Activated CD4-positive, alpha-beta memory T cell treated with anti-CD3 and anti-CD28 coated beads, Interleukin-2, amount 10 ng/mL, durations not matched to agents 7 days and 5 days (primary cell): Measurements from ENCODE around the gene CCDC192. TPM values are rescaled to one million over a fixed set of nuclear protein-coding genes. Genes with fewer than 3 reads are reported as not detected.

Source experiments
- CTCF ChIA-PET: fragments of 350-600 bp; sonication (Branson Sonifier 250); formaldehyde crosslinking; loops from one replicate; lab custom pipeline; 2021; ENCODE audit warnings: antibody characterized with exemption, inconsistent platforms; lab: Charles Lee
- POLR2A ChIA-PET: fragments of 350-600 bp; sonication (Branson Sonifier 250); formaldehyde crosslinking; loops from one replicate; lab custom pipeline; 2021; ENCODE audit warnings: antibody characterized with exemption; lab: Charles Lee
- DNase-seq: peaks from one replicate; pipeline ENCODE4 v3.0.0-alpha.2; 2020
- H3K27ac Mint-ChIP-seq: one replicate; pipeline ENCODE4 v1.8.0; 2021; ENCODE audit warnings: mild to moderate bottlenecking, mixed read lengths
- H3K27me3 Mint-ChIP-seq: one replicate; pipeline ENCODE4 v1.8.0; 2021; ENCODE audit warnings: mixed read lengths
- H3K36me3 Mint-ChIP-seq: one replicate; pipeline ENCODE4 v1.8.0; 2021; ENCODE audit warnings: low read depth, mixed read lengths
- H3K4me1 Mint-ChIP-seq: one replicate; pipeline ENCODE4 v1.8.0; 2021; ENCODE audit warnings: mixed read lengths
- H3K4me3 Mint-ChIP-seq: one replicate; pipeline ENCODE4 v1.8.0; 2021; ENCODE audit warnings: mild to moderate bottlenecking, mixed read lengths
- H3K9me3 Mint-ChIP-seq: one replicate; pipeline ENCODE4 v1.8.0; 2021; ENCODE audit warnings: mixed read lengths
- total RNA-seq, 2 experiments: library from RNA; stranded (reverse); gene quantifications; one replicate each; pipeline ENCODE4 v1.2.3, GENCODE V29; 2021

CCDC192 gene
- total RNA-seq, 2 experiments from 2014 or later, result not detected

- ChIA-PET CTCF (no interaction called here), POLR2A (no interaction called here)
- Mint-ChIP-seq H3K27ac (no peak overlapping the region), H3K36me3 (no peaks in the 10 kb centered on the region), H3K9me3 (no peaks in the 10 kb centered on the region), H3K4me3 (no peak overlapping the region), H3K27me3 (no peaks in the 10 kb centered on the region), H3K4me1 (peaks cover 4% of the 10 kb centered on the region)
- no peak for DNase-seq
Observed at GRCh38 chr5:127899214-127899610, 196.0 kb downstream of the CCDC192 start.

GRCh38 chr5:127906562-127907204 lies 203.5 kb downstream of the CCDC192 start:
- Mint-ChIP-seq H3K4me1 (no peaks in the 10 kb centered on the region), H3K9me3 (no peaks in the 10 kb centered on the region), H3K4me3 (no peak overlapping the region), H3K27me3 (peaks cover 12% of the 10 kb centered on the region), H3K27ac (no peak overlapping the region), H3K36me3 (no peaks in the 10 kb centered on the region)
- POLR2A ChIA-PET, result no interaction called here
- no peak for DNase-seq
- CTCF ChIA-PET, result interaction anchor here (1.0 kb wide), 1 partner anchor 176 kb away, joined by 3 read pairs; no protein-coding TSS in a partner anchor

DNA sequence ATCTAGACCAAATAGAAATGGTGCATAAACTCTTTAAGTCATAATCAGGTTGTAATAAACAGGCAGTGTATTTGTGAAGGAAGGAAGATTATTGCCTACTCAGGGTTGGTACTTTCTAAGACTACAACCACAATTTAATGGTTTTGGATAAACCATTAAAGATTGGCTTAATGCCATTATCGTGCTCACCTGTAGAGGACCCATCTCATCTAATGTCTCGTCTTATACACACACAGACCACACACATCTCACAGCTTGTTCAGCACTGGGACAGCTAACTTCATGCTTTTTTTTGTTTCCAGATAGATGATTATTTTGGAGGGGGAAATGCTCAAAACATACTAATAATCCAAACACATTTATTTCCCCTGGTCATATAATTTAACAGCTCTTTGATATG lies 204.7 kb downstream of the CCDC192 start:
- no peaks in the 10 kb centered on the region for H3K36me3 Mint-ChIP-seq
- no peaks in the 10 kb centered on the region for H3K4me1 Mint-ChIP-seq
- no peak overlapping the region for H3K27ac Mint-ChIP-seq
- no peaks in the 10 kb centered on the region for H3K9me3 Mint-ChIP-seq
- H3K4me3 Mint-ChIP-seq, result no peak overlapping the region
- CTCF ChIA-PET, result no interaction called here
- POLR2A ChIA-PET, result no interaction called here
- no peak for DNase-seq
- H3K27me3 Mint-ChIP-seq, result peaks cover 12% of the 10 kb centered on the region

GRCh38 chr5:127909066-127909465 lies 205.9 kb downstream of the CCDC192 start:
- no peaks in the 10 kb centered on the region for H3K4me1 Mint-ChIP-seq
- no peaks in the 10 kb centered on the region for H3K9me3 Mint-ChIP-seq
- DNase-seq, result no peak
- no peak overlapping the region for H3K27ac Mint-ChIP-seq
- no peak overlapping the region for H3K4me3 Mint-ChIP-seq
- POLR2A ChIA-PET, result no interaction called here
- CTCF ChIA-PET, result interaction anchor here (1.0 kb wide), 1 partner anchor 112 kb away, joined by 3 read pairs; no protein-coding TSS in a partner anchor
- no peaks in the 10 kb centered on the region for H3K36me3 Mint-ChIP-seq
- peaks cover 12% of the 10 kb centered on the region for H3K27me3 Mint-ChIP-seq

- Mint-ChIP-seq H3K27me3 (peaks cover 11% of the 10 kb centered on the region), H3K4me1 (no peaks in the 10 kb centered on the region), H3K9me3 (no peaks in the 10 kb centered on the region), H3K4me3 (no peak overlapping the region), H3K27ac (no peak overlapping the region), H3K36me3 (no peaks in the 10 kb centered on the region)
- ChIA-PET POLR2A (no interaction called here), CTCF (no interaction called here)
- no peak for DNase-seq
Observed at GRCh38 chr5:127909821-127910220, 206.6 kb downstream of the CCDC192 start.

DNA sequence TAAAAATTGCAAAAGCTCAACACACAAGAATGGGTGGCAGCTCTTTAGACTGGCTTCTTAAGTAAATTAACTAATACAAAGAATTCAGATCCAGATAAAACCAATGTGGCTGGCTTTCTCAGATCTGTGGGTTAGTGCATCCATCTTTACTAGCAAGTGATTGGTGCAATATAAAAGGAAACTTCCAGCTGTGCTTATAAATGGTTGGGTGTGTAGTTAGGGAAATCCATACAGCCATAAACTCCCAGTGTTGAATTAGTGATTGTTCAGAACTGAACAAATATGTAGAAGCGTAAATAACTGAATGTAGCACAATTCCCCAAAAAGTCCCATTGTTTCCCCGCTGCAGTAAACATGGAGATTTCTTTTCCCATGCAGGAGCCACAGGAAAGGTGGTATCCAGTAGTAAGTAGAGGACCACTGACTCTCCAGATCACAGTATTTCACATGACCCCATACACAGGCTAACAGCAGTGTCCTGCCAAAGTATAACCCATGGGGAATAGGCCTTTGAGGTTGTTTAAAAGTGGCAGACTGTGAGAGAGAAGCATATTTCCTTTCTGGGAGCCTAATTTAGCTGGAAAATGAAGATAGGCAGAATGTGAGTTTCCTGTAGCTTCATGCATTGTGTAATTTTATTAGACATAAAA lies 207.2 kb downstream of the CCDC192 start:
- ChIA-PET POLR2A (no interaction called here), CTCF (no interaction called here)
- peaks cover 10% of the 10 kb centered on the region for H3K27me3 Mint-ChIP-seq
- H3K9me3 Mint-ChIP-seq, result no peaks in the 10 kb centered on the region
- no peak for DNase-seq
- H3K4me1 Mint-ChIP-seq, result no peaks in the 10 kb centered on the region
- no peak overlapping the region for H3K4me3 Mint-ChIP-seq
- H3K36me3 Mint-ChIP-seq, result no peaks in the 10 kb centered on the region
- no peak overlapping the region for H3K27ac Mint-ChIP-seq

GRCh38 chr5:127911619-127912018 lies 208.4 kb downstream of the CCDC192 start:
- no peaks in the 10 kb centered on the region for H3K36me3 Mint-ChIP-seq
- no peaks in the 10 kb centered on the region for H3K4me1 Mint-ChIP-seq
- no peak overlapping the region for H3K27ac Mint-ChIP-seq
- no peak for DNase-seq
- CTCF ChIA-PET, result no interaction called here
- POLR2A ChIA-PET, result no interaction called here
- no peak overlapping the region for H3K4me3 Mint-ChIP-seq
- peaks cover 5% of the 10 kb centered on the region for H3K27me3 Mint-ChIP-seq
- no peaks in the 10 kb centered on the region for H3K9me3 Mint-ChIP-seq

GRCh38 chr5:127912411-127912810 lies 209.2 kb downstream of the CCDC192 start:
- Mint-ChIP-seq H3K27me3 (peaks cover 5% of the 10 kb centered on the region), H3K4me3 (no peak overlapping the region), H3K27ac (no peak overlapping the region), H3K4me1 (peaks cover 7% of the 10 kb centered on the region), H3K9me3 (no peaks in the 10 kb centered on the region), H3K36me3 (no peaks in the 10 kb centered on the region)
- ChIA-PET POLR2A (no interaction called here), CTCF (no interaction called here)
- DNase-seq, result no peak

DNA sequence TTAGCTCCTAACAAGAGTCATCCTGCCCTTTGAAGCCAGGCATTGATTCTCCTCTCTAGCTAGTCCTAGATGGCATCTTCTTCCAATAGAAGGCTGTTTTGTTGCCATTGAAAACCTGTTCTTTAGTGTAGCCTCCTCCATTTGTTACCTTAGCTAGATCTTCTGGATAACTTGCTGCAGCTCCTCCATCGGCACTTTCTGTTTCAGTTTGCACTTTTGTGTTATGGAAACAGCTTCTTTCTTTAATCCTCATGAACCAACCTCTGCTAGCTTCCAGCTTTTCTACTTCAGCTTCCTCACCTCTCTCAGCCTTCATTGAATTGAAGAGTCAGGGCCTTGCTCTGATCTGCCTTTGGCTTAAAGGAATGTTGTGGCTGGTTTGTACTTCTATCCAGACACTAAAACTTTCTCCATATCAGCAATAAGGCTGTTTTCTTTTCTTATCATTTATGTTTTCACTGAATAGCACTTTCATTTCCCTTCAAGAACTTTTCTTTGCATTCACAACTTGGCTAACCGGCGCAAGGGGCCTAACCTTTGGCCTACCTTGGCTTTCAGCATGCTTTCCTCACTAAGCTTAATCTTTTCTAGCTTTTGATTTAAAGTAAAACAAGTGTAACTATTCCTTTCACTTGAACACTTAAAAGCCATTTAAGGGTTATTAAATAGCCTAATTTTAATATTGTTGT lies 213.8 kb downstream of the CCDC192 start:
- Mint-ChIP-seq H3K4me3 (peak overlapping the region; percentile 3), H3K27ac (no peak overlapping the region), H3K36me3 (no peaks in the 10 kb centered on the region), H3K4me1 (peaks cover 8% of the 10 kb centered on the region), H3K27me3 (no peaks in the 10 kb centered on the region), H3K9me3 (no peaks in the 10 kb centered on the region)
- DNase-seq, result no peak
- ChIA-PET POLR2A (no interaction called here), CTCF (no interaction called here)

GRCh38 chr5:127919006-127919796 lies 216.0 kb downstream of the CCDC192 start:
- H3K36me3 Mint-ChIP-seq, result no peaks in the 10 kb centered on the region
- DNase-seq, result no peak
- CTCF ChIA-PET, result no interaction called here

DNA sequence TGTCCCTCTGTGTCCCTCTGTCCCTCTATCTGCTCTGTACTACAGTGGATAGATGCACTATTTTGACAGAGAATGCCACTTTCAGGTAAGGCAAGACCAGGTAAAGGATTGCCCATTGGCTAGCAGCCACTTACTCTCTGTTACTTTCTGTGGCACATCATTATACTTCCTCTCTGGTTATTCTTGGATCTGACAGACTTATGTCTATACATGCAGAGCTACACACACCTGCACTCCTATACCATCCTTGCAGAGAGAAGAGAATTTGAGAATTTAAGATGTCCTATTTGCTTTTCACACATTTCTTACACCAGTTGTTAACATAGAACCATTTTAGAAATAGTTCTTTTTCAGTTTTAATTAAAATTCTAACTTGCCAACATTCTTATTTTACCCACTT lies 216.6 kb downstream of the CCDC192 start:
- no peak overlapping the region for H3K27ac Mint-ChIP-seq
- H3K4me3 Mint-ChIP-seq, result no peak overlapping the region
- ChIA-PET CTCF (no interaction called here), POLR2A (no interaction called here)
- H3K27me3 Mint-ChIP-seq, result peaks cover 3% of the 10 kb centered on the region
- no peaks in the 10 kb centered on the region for H3K9me3 Mint-ChIP-seq
- DNase-seq, result no peak
- peaks cover 8% of the 10 kb centered on the region for H3K4me1 Mint-ChIP-seq
- no peaks in the 10 kb centered on the region for H3K36me3 Mint-ChIP-seq

More at GRCh38 chr5:127919006-127919796, 216.0 kb downstream of the CCDC192 start:
- H3K4me1 Mint-ChIP-seq, result peaks cover 8% of the 10 kb centered on the region
- H3K27ac Mint-ChIP-seq, result no peak overlapping the region
- H3K27me3 Mint-ChIP-seq, result no peaks in the 10 kb centered on the region
- POLR2A ChIA-PET, result no interaction called here
- no peak overlapping the region for H3K4me3 Mint-ChIP-seq
- H3K9me3 Mint-ChIP-seq, result no peaks in the 10 kb centered on the region

DNA sequence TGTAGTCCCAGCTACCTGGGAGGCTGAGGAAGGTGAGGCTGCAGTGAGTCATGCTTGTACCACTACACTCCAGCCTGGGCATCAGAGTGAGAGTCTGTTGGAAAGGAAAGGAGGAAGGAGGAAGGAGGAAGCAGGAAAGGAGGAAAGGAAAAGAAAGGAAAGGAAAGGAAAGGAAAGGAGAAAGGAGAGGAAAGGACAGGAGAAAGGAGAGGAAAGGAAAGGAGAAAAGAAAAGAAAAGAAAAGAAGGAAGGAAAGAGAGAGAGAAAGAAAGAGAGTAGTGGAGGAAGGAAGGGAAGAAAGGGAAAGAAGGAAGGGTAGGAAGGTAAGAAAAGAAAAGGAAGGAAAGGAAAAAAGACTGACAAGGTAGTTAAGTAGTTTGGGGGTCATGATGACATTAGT lies 217.7 kb downstream of the CCDC192 start:
- no peak overlapping the region for H3K27ac Mint-ChIP-seq
- ChIA-PET POLR2A (no interaction called here), CTCF (no interaction called here)
- no peak for DNase-seq
- peaks cover 8% of the 10 kb centered on the region for H3K4me1 Mint-ChIP-seq
- H3K36me3 Mint-ChIP-seq, result no peaks in the 10 kb centered on the region
- H3K4me3 Mint-ChIP-seq, result no peak overlapping the region
- peaks cover 3% of the 10 kb centered on the region for H3K27me3 Mint-ChIP-seq
- no peaks in the 10 kb centered on the region for H3K9me3 Mint-ChIP-seq

DNA sequence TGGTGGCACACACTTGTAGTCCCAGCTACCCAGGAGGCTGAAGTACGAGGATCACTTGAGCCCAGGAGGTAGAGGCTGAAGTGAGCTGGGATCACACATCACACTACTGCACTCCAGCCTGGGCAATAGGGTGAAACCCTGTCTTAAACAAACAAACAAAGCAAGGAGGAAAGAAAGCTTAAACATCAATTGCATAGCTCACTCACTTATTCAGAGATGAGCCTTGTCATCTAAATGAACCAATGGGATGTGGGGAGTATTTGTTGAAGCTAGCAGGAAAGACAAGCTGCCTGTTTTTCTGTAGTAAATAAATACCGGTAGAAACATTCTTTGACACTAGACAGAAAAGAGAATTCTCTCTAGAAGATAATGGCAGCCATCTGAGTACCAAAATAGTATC lies 219.4 kb downstream of the CCDC192 start:
- no peaks in the 10 kb centered on the region for H3K4me1 Mint-ChIP-seq
- no peak overlapping the region for H3K27ac Mint-ChIP-seq
- H3K36me3 Mint-ChIP-seq, result no peaks in the 10 kb centered on the region
- peaks cover 3% of the 10 kb centered on the region for H3K27me3 Mint-ChIP-seq
- no peaks in the 10 kb centered on the region for H3K9me3 Mint-ChIP-seq
- no peak for DNase-seq
- CTCF ChIA-PET, result no interaction called here
- no peak overlapping the region for H3K4me3 Mint-ChIP-seq
- POLR2A ChIA-PET, result interaction anchor here (0.6 kb wide), 1 partner anchor 9 kb away, joined by 3 read pairs; no protein-coding TSS in a partner anchor
